Measurements from ENCODE around the gene RIT2.

RIT2 gene

GRCh38 chr18:42948831-42949230 lies 166.7 kb downstream of the RIT2 start (continued):
- TF ChIP-seq ZSCAN5A (tag by site-specific recombination; IDR thresholded peaks at IDR 0.05) (no peak), ZNF768 (tag by site-specific recombination; IDR thresholded peaks at IDR 0.05) (no peak)

- Histone ChIP-seq H3K27ac (ENCODE audit: extremely low read depth, low read depth, low read length) (no peak overlapping the region), H3K9me3 (ENCODE audit: control insufficient read depth, insufficient read depth, low read depth, low read length) (no peaks in the 10 kb centered on the region), H3K4me3 (ENCODE audit: low read depth, low read length) (no peak overlapping the region), H3K36me3 (ENCODE audit: control insufficient read depth in 2 of 2, insufficient read depth in 1 of 2, low read length in 2 of 2) (no peaks in the 10 kb centered on the region), H3K4me1 (ENCODE audit: control insufficient read depth, insufficient read depth, low read length) (peaks cover 7% of the 10 kb centered on the region)
- no peak for TF ChIP-seq ZNF341 (tag by site-specific recombination; IDR thresholded peaks at IDR 0.05; ENCODE audit: low read depth)
- no peak for TF ChIP-seq ZFP69B (tag by site-specific recombination; IDR thresholded peaks at IDR 0.05)
- TF ChIP-seq ZNF121 (tag by site-specific recombination; IDR thresholded peaks at IDR 0.05) = no peak
- TF ChIP-seq CTCF (tag by site-specific recombination; IDR thresholded peaks at IDR 0.05) = no peak
- TF ChIP-seq ZNF677 (tag by site-specific recombination; IDR thresholded peaks at IDR 0.05) = no peak
- no peak for TF ChIP-seq ZNF654 (tag by site-specific recombination; IDR thresholded peaks at IDR 0.05; ENCODE audit: low read depth)
- no peak for TF ChIP-seq SETDB1 (IDR thresholded peaks at IDR 0.05; ENCODE audit: insufficient read length, low read length)
- TF ChIP-seq ZNF629 (tag by site-specific recombination; IDR thresholded peaks at IDR 0.05) = no peak
- TF ChIP-seq ZNF704 (tag by site-specific recombination; IDR thresholded peaks at IDR 0.05) = no peak
- no peak for TF ChIP-seq ZNF549 (tag by site-specific recombination; IDR thresholded peaks at IDR 0.05)
- TF ChIP-seq ZNF148 (tag by site-specific recombination; IDR thresholded peaks at IDR 0.05; ENCODE audit: borderline replicate concordance) = no peak
- no peak for TF ChIP-seq ZNF529 (tag by site-specific recombination; IDR thresholded peaks at IDR 0.05; ENCODE audit: insufficient replicate concordance)
- no peak for TF ChIP-seq PRDM10 (tag by site-specific recombination; IDR thresholded peaks at IDR 0.05)
- TF ChIP-seq ZNF776 (tag by site-specific recombination; IDR thresholded peaks at IDR 0.05; ENCODE audit: borderline replicate concordance) = no peak
- no peak for TF ChIP-seq ZNF132 (tag by site-specific recombination; IDR thresholded peaks at IDR 0.05; ENCODE audit: borderline replicate concordance)
- no peak for TF ChIP-seq GLI4 (tag by site-specific recombination; IDR thresholded peaks at IDR 0.05)
- ChIA-PET CTCF (no interaction called here), POLR2A (no interaction called here)
Observed at GRCh38 chr18:42941860-42942259, 173.6 kb downstream of the RIT2 start.
